NT2/D1 (cell line): Measurements from ENCODE around the gene LSAMP.

Source experiments
- SUZ12 ChIP-seq: IDR thresholded peaks from 2 replicates; pipeline ENCODE4 v1.6.1; 2011; ENCODE audit not compliant: insufficient read length, insufficient read depth; ENCODE audit errors: extremely low read depth
- YY1 ChIP-seq: IDR thresholded peaks from 2 replicates; pipeline ENCODE4 v1.6.1; 2011; ENCODE audit not compliant: insufficient read length, insufficient read depth
- ZNF274 ChIP-seq: IDR thresholded peaks from 2 replicates; pipeline ENCODE4 v1.6.1; 2011; ENCODE audit warnings: mild to moderate bottlenecking, low read depth, low read length

DNA sequence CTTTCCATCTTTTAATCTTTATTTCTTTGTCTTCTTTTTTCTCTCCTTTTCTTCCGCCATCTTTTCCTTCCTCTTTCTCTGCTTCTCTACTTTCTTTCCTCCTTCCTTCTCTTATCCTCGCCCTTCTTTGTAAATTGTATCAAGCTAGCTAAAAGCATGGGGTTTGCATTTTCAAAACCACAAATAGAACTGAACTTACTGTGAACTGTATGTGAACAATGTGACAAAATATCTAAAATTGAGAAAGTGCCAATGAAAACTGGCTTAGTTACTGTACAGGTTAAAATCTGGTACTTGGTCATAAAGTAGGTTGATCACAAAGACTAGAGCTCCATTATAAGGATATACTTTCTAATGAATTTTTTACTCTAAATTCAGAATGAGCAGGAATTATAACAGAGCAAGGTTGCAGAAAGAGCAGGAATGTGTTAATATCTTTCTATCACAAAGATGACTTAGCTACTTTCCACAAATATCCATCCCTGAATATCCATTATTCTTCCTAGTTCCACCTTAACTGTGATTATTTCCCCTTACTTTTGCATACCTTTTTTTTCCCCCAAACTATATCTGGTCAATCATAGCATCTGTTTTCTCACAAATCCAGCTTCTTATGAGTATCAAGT, 122.4 kb downstream of the LSAMP start:
- TF ChIP-seq YY1 (no peak), SUZ12 (no peak), ZNF274 (no peak)
